Astrocyte (in vitro differentiated cells and primary cell): ENCODE data around the gene LPCAT3. TPM values are rescaled to one million over a fixed set of nuclear protein-coding genes. Genes with fewer than 3 reads are reported as not detected.

Experiments used
- DNase-seq: peaks from one replicate; pipeline ENCODE4 v3.0.0-alpha.2; 2010; ENCODE audit warnings: low read depth
- FAIRE-seq: peaks from 2 replicates; lab custom pipeline; 2011; peaks lifted over from hg19 to GRCh38; lab: Jason Lieb, UNC
- H2AFZ ChIP-seq: 2 replicates; pipeline ENCODE4 v1.6.0; 2012; ENCODE audit warnings: low read depth, low read length, inconsistent platforms
- H3K27ac ChIP-seq: 2 replicates; pipeline ENCODE4 v1.5.1; 2011; ENCODE audit warnings: low read depth, low read length, inconsistent platforms
- H3K27me3 ChIP-seq: 2 replicates; pipeline ENCODE4 v1.6.0; 2011; ENCODE audit warnings: low read length, inconsistent platforms; ENCODE audit not compliant: insufficient read depth
- H3K36me3 ChIP-seq: 2 replicates; pipeline ENCODE4 v1.5.1; 2011; ENCODE audit warnings: low read length, inconsistent platforms; ENCODE audit not compliant: insufficient read depth
- H3K4me1 ChIP-seq: 2 replicates; pipeline ENCODE4 v1.5.1; 2011; ENCODE audit warnings: low read length, inconsistent platforms; ENCODE audit not compliant: insufficient read depth
- H3K4me2 ChIP-seq: 2 replicates; pipeline ENCODE4 v1.6.0; 2012; ENCODE audit warnings: low read length, inconsistent platforms
- H3K4me3 ChIP-seq: 2 replicates; pipeline ENCODE4 v1.5.1; 2011; ENCODE audit warnings: low read depth, mild to moderate bottlenecking, low read length, inconsistent platforms; ENCODE audit not compliant: insufficient read depth
- H3K79me2 ChIP-seq: 2 replicates; pipeline ENCODE4 v1.6.0; 2012; ENCODE audit warnings: mild to moderate bottlenecking, low read length, inconsistent platforms; ENCODE audit not compliant: insufficient read depth
- H3K9ac ChIP-seq: 2 replicates; pipeline ENCODE4 v1.6.0; 2012; ENCODE audit warnings: mild to moderate bottlenecking, low read length, inconsistent platforms
- H3K9me3 ChIP-seq: 2 replicates; pipeline ENCODE4 v1.5.1; 2012; ENCODE audit warnings: low read depth, mild to moderate bottlenecking, low read length, inconsistent platforms; ENCODE audit not compliant: insufficient read depth
- H4K20me1 ChIP-seq: 2 replicates; pipeline ENCODE4 v1.6.0; 2012; ENCODE audit warnings: low read length, inconsistent platforms; ENCODE audit not compliant: insufficient read depth
- H3K27ac Mint-ChIP-seq: one replicate; pipeline ENCODE4 v1.8.0; 2021; ENCODE audit warnings: mild to moderate bottlenecking, mixed read lengths; ENCODE audit not compliant: unreplicated experiment
- H3K27me3 Mint-ChIP-seq: one replicate; pipeline ENCODE4 v1.8.0; 2021; ENCODE audit warnings: low read depth, mixed read lengths; ENCODE audit not compliant: unreplicated experiment
- H3K36me3 Mint-ChIP-seq: one replicate; pipeline ENCODE4 v1.8.0; 2021; ENCODE audit warnings: low read depth, mixed read lengths; ENCODE audit not compliant: unreplicated experiment
- H3K4me1 Mint-ChIP-seq: one replicate; pipeline ENCODE4 v1.8.0; 2021; ENCODE audit warnings: low read depth, mixed read lengths; ENCODE audit not compliant: unreplicated experiment
- H3K4me3 Mint-ChIP-seq: one replicate; pipeline ENCODE4 v1.8.0; 2021; ENCODE audit warnings: mild to moderate bottlenecking, moderate library complexity, mixed read lengths; ENCODE audit not compliant: unreplicated experiment
- H3K9me3 Mint-ChIP-seq: one replicate; pipeline ENCODE4 v1.8.0; 2021; ENCODE audit warnings: mild to moderate bottlenecking, mixed read lengths; ENCODE audit not compliant: unreplicated experiment
- CTCF ChIP-seq: IDR thresholded peaks from 2 replicates; pipeline ENCODE4 v1.5.1; 2011; ENCODE audit warnings: low read depth, mild to moderate bottlenecking, inconsistent platforms, low read length, moderate library complexity; ENCODE audit not compliant: insufficient read depth
- EZH2 ChIP-seq: IDR thresholded peaks from 2 replicates; pipeline ENCODE4 v1.6.1; 2012; ENCODE audit warnings: mild to moderate bottlenecking, low read length, inconsistent platforms; ENCODE audit not compliant: insufficient read depth
- total RNA-seq: library from RNA; stranded (reverse); gene quantifications from 2 replicates; pipeline ENCODE4 v1.2.1, GENCODE V29; 2021

The LPCAT3 gene
- total RNA-seq, 1 donor from 2014 or later: 26.2 TPM

- no peak overlapping the region for H3K27ac ChIP-seq
- no peak overlapping the region for H3K9ac ChIP-seq
- Mint-ChIP-seq H3K36me3 (peaks cover 8% of the 10 kb centered on the region), H3K4me3 (no peak overlapping the region), H3K27ac (no peak overlapping the region), H3K9me3 (no peaks in the 10 kb centered on the region), H3K27me3 (no peaks in the 10 kb centered on the region), H3K4me1 (no peaks in the 10 kb centered on the region)
- no peak for FAIRE-seq
- no peak overlapping the region for H3K4me2 ChIP-seq
- no peaks in the 10 kb centered on the region for H3K4me1 ChIP-seq
- H3K4me3 ChIP-seq: no peak overlapping the region
- H3K79me2 ChIP-seq: no peaks in the 10 kb centered on the region
- DNase-seq: no peak
- H3K27me3 ChIP-seq: no peaks in the 10 kb centered on the region
- H2AFZ ChIP-seq: no peak overlapping the region
- TF ChIP-seq CTCF (no peak), EZH2 (no peak)
- H3K9me3 ChIP-seq: no peaks in the 10 kb centered on the region
- H3K36me3 ChIP-seq: peaks cover 24% of the 10 kb centered on the region
- H4K20me1 ChIP-seq: no peaks in the 10 kb centered on the region
These were observed 35.7 kb downstream of the LPCAT3 start for GRCh38 chr12:6982532-6982931.

- no peak for FAIRE-seq
- DNase-seq: no peak
- Histone ChIP-seq H3K79me2 (no peaks in the 10 kb centered on the region), H3K9me3 (no peaks in the 10 kb centered on the region), H3K27ac (no peak overlapping the region), H3K4me1 (no peaks in the 10 kb centered on the region), H3K4me3 (no peak overlapping the region), H2AFZ (no peak overlapping the region), H3K27me3 (no peaks in the 10 kb centered on the region), H3K4me2 (no peak overlapping the region), H3K9ac (no peak overlapping the region), H3K36me3 (peaks cover 32% of the 10 kb centered on the region), H4K20me1 (no peaks in the 10 kb centered on the region)
- no peaks in the 10 kb centered on the region for H3K27me3 Mint-ChIP-seq
- no peak overlapping the region for H3K27ac Mint-ChIP-seq
- no peaks in the 10 kb centered on the region for H3K9me3 Mint-ChIP-seq
- H3K4me1 Mint-ChIP-seq: no peaks in the 10 kb centered on the region
- no peak for TF ChIP-seq CTCF
- TF ChIP-seq EZH2: no peak
- no peak overlapping the region for H3K4me3 Mint-ChIP-seq
- peaks cover 10% of the 10 kb centered on the region for H3K36me3 Mint-ChIP-seq
These were observed 36.9 kb downstream of the LPCAT3 start for GRCh38 chr12:6981152-6982052.

- no peaks in the 10 kb centered on the region for H3K4me1 Mint-ChIP-seq
- Histone ChIP-seq H3K36me3 (peaks cover 37% of the 10 kb centered on the region), H3K4me1 (no peaks in the 10 kb centered on the region), H3K9me3 (no peaks in the 10 kb centered on the region), H3K4me3 (no peak overlapping the region), H3K27me3 (no peaks in the 10 kb centered on the region), H2AFZ (no peak overlapping the region), H3K27ac (no peak overlapping the region), H4K20me1 (no peaks in the 10 kb centered on the region), H3K4me2 (no peak overlapping the region), H3K9ac (no peak overlapping the region), H3K79me2 (no peaks in the 10 kb centered on the region)
- no peak overlapping the region for H3K27ac Mint-ChIP-seq
- no peak overlapping the region for H3K4me3 Mint-ChIP-seq
- H3K27me3 Mint-ChIP-seq: no peaks in the 10 kb centered on the region
- no peak for TF ChIP-seq EZH2
- no peak for TF ChIP-seq CTCF
- no peak for DNase-seq
- peaks cover 15% of the 10 kb centered on the region for H3K36me3 Mint-ChIP-seq
- H3K9me3 Mint-ChIP-seq: no peaks in the 10 kb centered on the region
- FAIRE-seq: no peak
These were observed 37.5 kb downstream of the LPCAT3 start for GRCh38 chr12:6980740-6981139.
